Cardiac muscle cell (in vitro differentiated cells and primary cell): ENCODE results near the gene SH3RF3. TPM values are rescaled to one million over a fixed set of nuclear protein-coding genes. Genes with fewer than 3 reads are reported as not detected.

Experiments used
- DNase-seq, 2 donors: peaks; one replicate each; pipeline versions ENCODE4 v3.0.0 to v3.0.0-alpha.2; 2010 to 2017; ENCODE audit warnings: low read depth in 1 of 2, low spot score in 1 of 2
- H3K27ac ChIP-seq: fragments of 200-600 bp; sonication (generic); 2 replicates; pipeline ENCODE4 v1.5.1; 2016
- H3K27me3 ChIP-seq: fragments of 200-600 bp; sonication (generic); 2 replicates; pipeline ENCODE4 v1.6.0; 2016; ENCODE audit warnings: control low read depth
- H3K36me3 ChIP-seq: fragments of 200-600 bp; sonication (generic); 2 replicates; pipeline ENCODE4 v1.5.1; 2016; ENCODE audit warnings: control low read depth
- H3K4me1 ChIP-seq: fragments of 200-600 bp; sonication (generic); 2 replicates; pipeline ENCODE4 v1.8.1; 2017; ENCODE audit warnings: low read depth, mild to moderate bottlenecking, mixed run types
- H3K4me3 ChIP-seq: fragments of 200-600 bp; sonication (generic); 2 replicates; pipeline ENCODE4 v1.5.1; 2016; ENCODE audit warnings: mild to moderate bottlenecking
- H3K9me3 ChIP-seq: fragments of 200-600 bp; sonication (generic); 2 replicates; pipeline ENCODE4 v1.5.1; 2017; ENCODE audit warnings: low read depth, mild to moderate bottlenecking, control low read depth
- CTCF ChIP-seq: IDR thresholded peaks from 2 replicates; pipeline ENCODE4 v1.5.1; 2012; ENCODE audit warnings: low read depth, mild to moderate bottlenecking, low read length
- polyA plus RNA-seq: library from polyadenylated mRNA; unstranded; fragments of >200 nt; fragmentation: Nextera tagmentation; extraction: Ambion mirVana; gene quantifications from 2 replicates; pipeline ENCODE4 v1.2.1, GENCODE V29; 2016
- total RNA-seq: library from RNA; depleted of rRNA; stranded (reverse); fragments of >200 nt; gene quantifications from 2 replicates; pipeline ENCODE4 v1.2.3, GENCODE V29; 2016

SH3RF3 gene
- total and polyA plus RNA-seq, 2 experiments from 2014 or later, result 1.2 to 1.7 TPM

- Histone ChIP-seq H3K4me1 (no peaks in the 10 kb centered on the region), H3K4me3 (no peak overlapping the region), H3K9me3 (no peaks in the 10 kb centered on the region), H3K27ac (no peak overlapping the region), H3K36me3 (no peaks in the 10 kb centered on the region), H3K27me3 (peaks cover 16% of the 10 kb centered on the region)
- TF ChIP-seq CTCF, result no peak
- DNase-seq, result no peak
Observed at GRCh38 chr2:109293663-109294062, 164.7 kb downstream of the SH3RF3 start.

DNA sequence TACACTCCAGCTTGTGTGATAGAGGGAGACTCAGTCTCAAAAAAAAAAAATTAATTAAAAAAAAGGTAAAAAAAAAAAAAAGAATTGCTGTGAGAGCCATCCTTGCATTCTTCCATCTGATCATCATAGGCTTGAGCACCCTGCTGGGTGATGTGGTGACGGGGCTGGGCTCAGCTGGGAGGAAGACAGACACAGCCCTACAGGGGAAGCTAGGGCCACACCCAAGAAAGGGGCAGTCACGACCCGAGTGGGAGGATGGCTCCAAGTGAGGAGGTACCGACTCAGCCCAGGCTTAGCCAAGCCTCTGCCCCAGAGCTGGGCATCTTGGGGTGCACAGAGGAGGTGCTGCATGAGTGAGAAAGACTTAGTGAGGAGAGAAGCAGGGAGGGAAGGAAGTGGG is 165.5 kb downstream of the SH3RF3 start:
- Histone ChIP-seq H3K9me3 (no peaks in the 10 kb centered on the region), H3K4me1 (no peaks in the 10 kb centered on the region), H3K4me3 (no peak overlapping the region), H3K27me3 (peaks cover 22% of the 10 kb centered on the region), H3K36me3 (no peaks in the 10 kb centered on the region), H3K27ac (no peak overlapping the region)
- no peak for DNase-seq
- TF ChIP-seq CTCF, result no peak

GRCh38 chr2:109295070-109295780 is 166.2 kb downstream of the SH3RF3 start:
- no peak for TF ChIP-seq CTCF
- Histone ChIP-seq H3K36me3 (no peaks in the 10 kb centered on the region), H3K4me1 (no peaks in the 10 kb centered on the region), H3K27me3 (peaks cover 16% of the 10 kb centered on the region), H3K4me3 (no peak overlapping the region), H3K9me3 (no peaks in the 10 kb centered on the region), H3K27ac (no peak overlapping the region)
- DNase-seq, result no peak

DNA sequence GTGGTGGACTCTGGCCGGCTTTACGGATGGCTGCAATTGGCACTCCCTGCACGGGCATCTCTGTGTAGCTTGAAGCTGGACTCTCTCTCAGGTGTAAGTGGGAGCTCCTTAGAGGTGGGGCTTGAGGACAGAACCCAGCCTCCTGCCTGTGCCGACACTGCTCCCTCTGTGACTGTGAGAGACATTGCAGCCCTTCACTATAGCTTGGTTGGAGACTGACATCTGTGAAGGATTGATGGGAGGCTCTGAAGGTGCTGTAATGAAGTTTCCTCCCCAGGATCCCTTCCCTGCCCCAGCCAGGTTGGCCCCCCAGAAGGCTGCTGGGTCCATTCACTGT is 166.7 kb downstream of the SH3RF3 start:
- no peak for TF ChIP-seq CTCF
- H3K4me1 ChIP-seq, result no peaks in the 10 kb centered on the region
- no peak for DNase-seq
- no peaks in the 10 kb centered on the region for H3K36me3 ChIP-seq
- H3K27ac ChIP-seq, result no peak overlapping the region
- H3K9me3 ChIP-seq, result no peaks in the 10 kb centered on the region
- peaks cover 15% of the 10 kb centered on the region for H3K27me3 ChIP-seq
- H3K4me3 ChIP-seq, result no peak overlapping the region

DNA sequence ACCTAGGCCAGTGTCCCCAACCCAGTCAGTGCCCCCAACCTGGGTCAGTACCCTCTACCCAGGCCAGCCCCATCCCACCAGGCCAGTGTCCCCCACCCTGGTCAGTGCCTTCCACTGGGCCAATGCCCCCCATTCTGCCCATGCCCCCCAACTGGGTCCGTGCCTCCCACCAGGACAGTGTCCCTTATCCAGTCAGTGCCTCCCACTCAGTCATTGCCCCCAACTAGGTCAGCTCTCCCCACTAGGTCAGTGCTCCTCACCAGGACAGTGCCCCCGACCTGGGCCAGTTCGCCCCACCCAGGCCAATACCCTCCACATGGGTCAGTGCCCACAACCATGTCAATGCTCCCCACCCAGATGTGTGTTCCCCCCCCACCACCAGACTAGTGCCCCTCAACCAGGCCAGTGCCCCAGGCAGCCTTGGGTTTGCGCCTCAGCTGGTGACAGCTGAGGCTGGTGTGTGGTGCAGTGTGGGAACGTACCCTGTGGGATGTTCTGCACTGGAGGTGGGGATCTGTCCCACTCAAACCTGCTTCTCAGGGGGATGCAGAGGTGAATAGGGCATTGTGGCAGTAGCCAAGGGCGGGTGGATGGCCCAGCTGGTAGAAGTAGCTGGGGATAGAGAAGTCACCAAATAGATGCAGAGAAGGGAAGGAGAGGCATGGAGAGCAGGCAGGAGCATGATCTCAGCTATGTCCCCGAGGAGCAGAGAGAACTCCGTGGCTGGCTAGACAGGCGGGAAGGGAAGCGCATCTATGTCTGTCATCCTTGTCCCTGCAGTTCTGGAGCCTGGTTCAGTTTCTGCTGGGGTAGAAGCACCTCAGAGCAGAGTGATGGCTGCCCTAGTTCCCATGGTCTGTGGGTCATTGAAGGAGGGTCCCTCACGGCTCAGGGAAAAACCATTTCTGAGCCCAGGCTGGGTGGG is 168.8 kb downstream of the SH3RF3 start:
- no peaks in the 10 kb centered on the region for H3K9me3 ChIP-seq
- peaks cover 27% of the 10 kb centered on the region for H3K27me3 ChIP-seq
- H3K27ac ChIP-seq, result no peak overlapping the region
- H3K4me3 ChIP-seq, result no peak overlapping the region
- no peaks in the 10 kb centered on the region for H3K36me3 ChIP-seq
- TF ChIP-seq CTCF, result no peak
- no peak for DNase-seq
- H3K4me1 ChIP-seq, result no peaks in the 10 kb centered on the region
